NCI-H146 (cell line): ENCODE data around the gene ATP2A2.
"Not testable (repeated sequence)": the region's sequence is repeated elsewhere in the genome, so short reads cannot be mapped to it uniquely, and the experiment has no call there.

Source experiments
- DNase-seq: peaks from one replicate; lab custom pipeline; 2025; lab: John Stamatoyannopoulos, UW

The ATP2A2 gene

GRCh38 chr12:110280779-110281548, at the start of gene ATP2A2:
Gene ATP2A2, plus strand, starts transcription at chr12:110281247. Its CDS starts 543 bp downstream, at chr12:110281790.
- DNase-seq = peak; percentile 94

- DNase-seq = no peak
Measured at GRCh38 chr12:110233212-110233903, 47.7 kb upstream of the ATP2A2 start.

GRCh38 chr12:110234331-110234751, 46.7 kb upstream of the ATP2A2 start:
- DNase-seq = no peak

- no peak for DNase-seq
Measured at GRCh38 chr12:110234755-110235154, 46.3 kb upstream of the ATP2A2 start.

GRCh38 chr12:110235383-110235782, 45.7 kb upstream of the ATP2A2 start:
- no peak for DNase-seq

GRCh38 chr12:110243227-110243626, 37.8 kb upstream of the ATP2A2 start:
- DNase-seq = no peak

- no peak for DNase-seq
Measured at GRCh38 chr12:110244372-110244771, 36.7 kb upstream of the ATP2A2 start.

GRCh38 chr12:110244829-110245228, 36.2 kb upstream of the ATP2A2 start:
- DNase-seq = no peak

GRCh38 chr12:110245369-110245772, 35.7 kb upstream of the ATP2A2 start:
- DNase-seq = peak; percentile 58

- no peak for DNase-seq
Measured at GRCh38 chr12:110246636-110247339, 34.3 kb upstream of the ATP2A2 start.

- no peak for DNase-seq
Measured at GRCh38 chr12:110247340-110248095, 33.5 kb upstream of the ATP2A2 start.

- no peak for DNase-seq
Measured at GRCh38 chr12:110248096-110248447, 33.0 kb upstream of the ATP2A2 start.

GRCh38 chr12:110249105-110249504, 31.9 kb upstream of the ATP2A2 start:
- no peak for DNase-seq

GRCh38 chr12:110249716-110250225, 31.3 kb upstream of the ATP2A2 start:
- no peak for DNase-seq

- no peak for DNase-seq
Measured at GRCh38 chr12:110251381-110251780, 29.7 kb upstream of the ATP2A2 start.

GRCh38 chr12:110252716-110253115, 28.3 kb upstream of the ATP2A2 start:
- DNase-seq = no peak

GRCh38 chr12:110253176-110253575, 27.9 kb upstream of the ATP2A2 start:
- DNase-seq = no peak

GRCh38 chr12:110254971-110255540, 26.0 kb upstream of the ATP2A2 start:
- no peak for DNase-seq

GRCh38 chr12:110255890-110256456, 25.1 kb upstream of the ATP2A2 start:
- not testable (repeated sequence) for DNase-seq

- no peak for DNase-seq
Measured at GRCh38 chr12:110256780-110257431, 24.1 kb upstream of the ATP2A2 start.

GRCh38 chr12:110258466-110258865, 22.6 kb upstream of the ATP2A2 start:
- DNase-seq = no peak
